Measurements from ENCODE around the gene NSUN6. TPM values are rescaled to one million over a fixed set of nuclear protein-coding genes. Genes with fewer than 3 reads are reported as not detected.
A peak's percentile ranks its signal among the peaks of the same experiment; 100 is the strongest.
"Not testable (repeated sequence)": the region's sequence is repeated elsewhere in the genome, so short reads cannot be mapped to it uniquely, and the experiment has no call there.

Gene NSUN6
- polyA plus RNA-seq, 3 donors: 1.2 to 5.1 (median 3.1) TPM

DNA sequence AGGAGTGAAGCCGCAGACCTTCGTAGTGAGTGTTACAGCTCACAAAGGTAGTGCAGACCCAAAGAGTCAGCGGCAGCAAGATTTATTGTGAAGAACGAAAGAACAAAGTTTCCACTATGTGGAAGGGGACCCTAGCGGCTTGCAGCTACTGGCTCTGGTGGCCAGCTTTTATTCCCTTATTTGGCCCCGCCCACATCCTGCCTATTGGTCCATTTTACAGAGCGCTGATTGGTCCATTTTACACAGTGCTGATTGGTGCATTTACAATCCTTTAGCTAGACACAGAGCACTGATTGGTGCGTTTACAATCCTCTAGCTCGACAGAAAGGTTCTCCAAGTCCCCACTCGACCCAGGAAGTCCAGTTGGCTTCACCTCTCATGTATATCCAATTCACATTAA lies 64.8 kb downstream of the NSUN6 start:
- Mint-ChIP-seq H3K27ac (peak overlapping the region in 1 of 7 donors; percentile 5), H3K36me3 (peaks cover 45 to 68% of the 10 kb centered on the region in 2 donors), H3K9me3 (peaks cover 12 to 27% (median 14%) of the 10 kb centered on the region in 7 donors)
- H3K9ac ChIP-seq (ENCODE audit: insufficient read depth, low read length, poor library complexity, severe bottlenecking); H4K20me1 ChIP-seq (ENCODE audit: insufficient read depth, low read length); H3K4me2 ChIP-seq (replicated peaks; ENCODE audit: extremely low read depth, low read length, poor library complexity, severe bottlenecking); H2AFZ ChIP-seq (ENCODE audit: insufficient read depth, low read depth, low read length, poor library complexity, severe bottlenecking); H3K4me3 Mint-ChIP-seq; H3K27me3 ChIP-seq (ENCODE audit: control insufficient read depth in 2 of 2, insufficient read depth in 2 of 2, low read length in 2 of 2); intact Hi-C loops (cut with micrococcal nuclease); H3K27ac ChIP-seq (ENCODE audit: low read depth in 1 of 2, low read length in 2 of 2); H3K4me1 Mint-ChIP-seq; H3K27me3 Mint-ChIP-seq (ENCODE audit: low read depth in 3 of 3); H3K79me2 ChIP-seq (ENCODE audit: insufficient read depth, low read length); DNase-seq; H3K4me1 ChIP-seq (ENCODE audit: control insufficient read depth in 1 of 2, insufficient read depth in 2 of 2, low read length in 2 of 2); H3K4me3 ChIP-seq (replicated peaks in 1 of 3; ENCODE audit: low read depth in 2 of 3, low read length in 3 of 3): not testable (repeated sequence)
- Histone ChIP-seq H3K9me3 (replicated peaks in 1 of 2; ENCODE audit: control insufficient read depth in 1 of 2, insufficient read depth in 1 of 2, low read length in 2 of 2) (peaks cover 7 to 10% of the 10 kb centered on the region in 2 donors), H3K36me3 (replicated peaks in 1 of 2; ENCODE audit: control insufficient read depth in 1 of 2, insufficient read depth in 2 of 2, low read length in 2 of 2) (peaks cover 4 to 33% of the 10 kb centered on the region in 2 donors)
- WGBS (ENCODE audit: insufficient coverage): 90% methylated on average over 8 of the region's 10 CpGs

- WGBS (ENCODE audit: insufficient coverage): 80% methylated on average over 2 of the region's 5 CpGs
- H3K4me1 ChIP-seq (ENCODE audit: control insufficient read depth in 1 of 2, insufficient read depth in 2 of 2, low read length in 2 of 2): no peaks in the 10 kb centered on the region
- H3K4me1 Mint-ChIP-seq: peaks cover 5% of the 10 kb centered on the region
- H3K9ac ChIP-seq (ENCODE audit: insufficient read depth, low read length, poor library complexity, severe bottlenecking): no peak overlapping the region
- H3K4me2 ChIP-seq (replicated peaks; ENCODE audit: extremely low read depth, low read length, poor library complexity, severe bottlenecking): no peak overlapping the region
- DNase-seq: no peak
- peak; percentile 19 for TF ChIP-seq CTCF (IDR thresholded peaks at IDR 0.05)
- H3K36me3 Mint-ChIP-seq: peaks cover 48 to 69% of the 10 kb centered on the region in 2 donors
- H3K79me2 ChIP-seq (ENCODE audit: insufficient read depth, low read length): no peaks in the 10 kb centered on the region
- H3K27ac ChIP-seq (ENCODE audit: low read depth in 1 of 2, low read length in 2 of 2): no peak overlapping the region
- peaks cover 9 to 57% of the 10 kb centered on the region in 2 donors for H3K36me3 ChIP-seq (replicated peaks in 1 of 2; ENCODE audit: control insufficient read depth in 1 of 2, insufficient read depth in 2 of 2, low read length in 2 of 2)
- intact Hi-C loops (cut with micrococcal nuclease): no loop called here
- H2AFZ ChIP-seq (ENCODE audit: insufficient read depth, low read depth, low read length, poor library complexity, severe bottlenecking): no peak overlapping the region
- peaks cover 8 to 23% of the 10 kb centered on the region in 2 donors for H3K9me3 ChIP-seq (replicated peaks in 1 of 2; ENCODE audit: control insufficient read depth in 1 of 2, insufficient read depth in 1 of 2, low read length in 2 of 2)
- H3K4me3 ChIP-seq (replicated peaks in 1 of 3; ENCODE audit: low read depth in 2 of 3, low read length in 3 of 3): no peak overlapping the region
- H3K27me3 Mint-ChIP-seq (ENCODE audit: low read depth in 3 of 3): peaks cover 0 to 3% (median 0%) of the 10 kb centered on the region in 3 donors
- H3K27me3 ChIP-seq (ENCODE audit: control insufficient read depth in 2 of 2, insufficient read depth in 2 of 2, low read length in 2 of 2): no peaks in the 10 kb centered on the region
- H3K9me3 Mint-ChIP-seq: peaks cover 14 to 23% (median 18%) of the 10 kb centered on the region in 7 donors
- H4K20me1 ChIP-seq (ENCODE audit: insufficient read depth, low read length): no peaks in the 10 kb centered on the region
- no peak overlapping the region for H3K27ac Mint-ChIP-seq
- H3K4me3 Mint-ChIP-seq: no peak overlapping the region
Observed at GRCh38 chr10:18583575-18584270, 67.7 kb downstream of the NSUN6 start.
